AG09309 (cell line): ENCODE measurements around the gene ITIH4.

ENCODE experiments used
- DNase-seq: peaks from one replicate; pipeline ENCODE4 v3.0.0-alpha.2; 2010; ENCODE audit warnings: low read depth
- H3K4me3 ChIP-seq: 2 replicates; pipeline ENCODE4 v1.5.1; 2011; ENCODE audit warnings: mild to moderate bottlenecking, low read depth, low read length, moderate library complexity; ENCODE audit not compliant: control insufficient read depth
- CTCF ChIP-seq: IDR thresholded peaks from 2 replicates; pipeline ENCODE4 v1.5.1; 2011; ENCODE audit warnings: mild to moderate bottlenecking, low read depth, low read length, inconsistent platforms; ENCODE audit not compliant: insufficient read depth, control insufficient read depth; ENCODE audit errors: missing control alignments

Gene ITIH4

GRCh38 chr3:52852419-52852818, 21.9 kb upstream of the ITIH4 start:
- H3K4me3 ChIP-seq, result no peak overlapping the region
- DNase-seq, result no peak
- no peak for TF ChIP-seq CTCF

GRCh38 chr3:52851348-52851747, 20.9 kb upstream of the ITIH4 start:
- no peak for DNase-seq
- no peak overlapping the region for H3K4me3 ChIP-seq
- peak; percentile 68 for TF ChIP-seq CTCF

- TF ChIP-seq CTCF, result no peak
- no peak for DNase-seq
- no peak overlapping the region for H3K4me3 ChIP-seq
These were observed 19.2 kb upstream of the ITIH4 start for GRCh38 chr3:52849656-52850055.

- DNase-seq, result peak; percentile 39
- H3K4me3 ChIP-seq, result no peak overlapping the region
- TF ChIP-seq CTCF, result no peak
These were observed 18.1 kb upstream of the ITIH4 start for GRCh38 chr3:52848617-52849016.

GRCh38 chr3:52847726-52848125, 17.3 kb upstream of the ITIH4 start:
- no peak for DNase-seq
- H3K4me3 ChIP-seq, result no peak overlapping the region
- TF ChIP-seq CTCF, result no peak

- no peak for TF ChIP-seq CTCF
- H3K4me3 ChIP-seq, result no peak overlapping the region
- no peak for DNase-seq
These were observed 16.8 kb upstream of the ITIH4 start for GRCh38 chr3:52847241-52847640.

GRCh38 chr3:52846432-52846965, 16.0 kb upstream of the ITIH4 start:
- no peak for TF ChIP-seq CTCF

More at GRCh38 chr3:52846432-52846965, 16.0 kb upstream of the ITIH4 start:
- no peak for DNase-seq
- H3K4me3 ChIP-seq, result no peak overlapping the region
